Hepatocyte (in vitro differentiated cells): ENCODE measurements around the gene RIC1. TPM values are rescaled to one million over a fixed set of nuclear protein-coding genes. Genes with fewer than 3 reads are reported as not detected.

Source experiments
- DNase-seq: peaks from one replicate; pipeline ENCODE4 v3.0.0-alpha.2; 2016; ENCODE audit warnings: low spot score
- H2AFZ ChIP-seq: fragments of 200-600 bp; sonication (generic); 2 replicates; pipeline ENCODE4 v1.6.0; 2016; ENCODE audit warnings: antibody characterized with exemption, mild to moderate bottlenecking
- H3K27ac ChIP-seq: fragments of 200-600 bp; sonication (generic); 2 replicates; pipeline ENCODE4 v1.5.1; 2016; ENCODE audit warnings: mild to moderate bottlenecking
- H3K27me3 ChIP-seq: fragments of 200-600 bp; sonication (generic); 2 replicates; pipeline ENCODE4 v1.6.1; 2016
- H3K36me3 ChIP-seq: fragments of 200-600 bp; sonication (generic); replicated peaks from 2 replicates; pipeline ENCODE4 v1.5.1; 2016; ENCODE audit warnings: low read depth; ENCODE audit not compliant: insufficient read depth
- H3K4me1 ChIP-seq: fragments of 200-600 bp; sonication (generic); 2 replicates; pipeline ENCODE4 v1.5.1; 2016; ENCODE audit warnings: mild to moderate bottlenecking, moderate library complexity; ENCODE audit not compliant: insufficient read depth
- H3K4me2 ChIP-seq: fragments of 200-600 bp; sonication (generic); 2 replicates; pipeline ENCODE4 v1.6.0; 2016
- H3K4me3 ChIP-seq: fragments of 200-600 bp; sonication (generic); 2 replicates; pipeline ENCODE4 v1.5.1; 2016; ENCODE audit warnings: mild to moderate bottlenecking
- H3K79me2 ChIP-seq: fragments of 200-600 bp; sonication (generic); 2 replicates; pipeline ENCODE4 v1.6.0; 2017; ENCODE audit warnings: mild to moderate bottlenecking
- H3K9me2 ChIP-seq: fragments of 200-600 bp; sonication (generic); replicated peaks from 2 replicates; pipeline ENCODE4 v1.6.0; 2017; ENCODE audit warnings: mild to moderate bottlenecking; ENCODE audit not compliant: insufficient read depth
- H3K9me3 ChIP-seq: fragments of 200-600 bp; sonication (generic); 2 replicates; pipeline ENCODE4 v1.5.1; 2016; ENCODE audit warnings: low read depth, mild to moderate bottlenecking
- H4K20me1 ChIP-seq: fragments of 200-600 bp; sonication (generic); 2 replicates; pipeline ENCODE4 v1.6.0; 2016; ENCODE audit warnings: mild to moderate bottlenecking; ENCODE audit not compliant: insufficient read depth, poor library complexity, severe bottlenecking
- CTCF ChIP-seq: fragments of 200-600 bp; sonication (generic); IDR thresholded peaks from 2 replicates; pipeline ENCODE4 v1.5.1; 2016; ENCODE audit warnings: antibody characterized with exemption, mild to moderate bottlenecking; ENCODE audit not compliant: poor library complexity
- EZH2 ChIP-seq: fragments of 200-600 bp; sonication (generic); IDR thresholded peaks from 2 replicates; pipeline ENCODE4 v1.6.1; 2016; ENCODE audit warnings: antibody characterized with exemption, mild to moderate bottlenecking, borderline replicate concordance
- EZH2phosphoT487 ChIP-seq: fragments of 200-600 bp; sonication (generic); IDR thresholded peaks from one replicate; pipeline ENCODE4 v1.6.1; 2018; ENCODE audit warnings: antibody characterized with exemption, mild to moderate bottlenecking, low read depth, moderate library complexity; ENCODE audit not compliant: unreplicated experiment, severe bottlenecking
- WGBS: methylation state at CpG from one replicate; pipeline ENCODE4 v1.1.6; 2016; ENCODE audit warnings: low lambda C conversion rate; ENCODE audit errors: missing lambda C conversion rate; 5-methylcytosine and 5-hydroxymethylcytosine counted together
- polyA plus RNA-seq: library from polyadenylated mRNA; unstranded; fragments of >200 nt; fragmentation: Nextera tagmentation; extraction: Ambion mirVana; gene quantifications from 2 replicates; pipeline ENCODE4 v1.2.1, GENCODE V29; 2016
- total RNA-seq: library from RNA; depleted of rRNA; stranded (reverse); fragments of >200 nt; gene quantifications from 2 replicates; pipeline ENCODE4 v1.2.3, GENCODE V29; 2014

Gene RIC1
- total and polyA plus RNA-seq, 2 experiments from 2014 or later = 11.2 to 34.9 TPM

GRCh38 chr9:5825223-5825622, 196.3 kb downstream of the RIC1 start:
- no peak for TF ChIP-seq EZH2
- TF ChIP-seq EZH2phosphoT487 = no peak
- TF ChIP-seq CTCF = no peak
- H3K9me3 ChIP-seq = no peaks in the 10 kb centered on the region
- peaks cover 13% of the 10 kb centered on the region for H3K79me2 ChIP-seq
- H3K4me3 ChIP-seq = no peak overlapping the region
- no peaks in the 10 kb centered on the region for H3K27me3 ChIP-seq
- H3K9me2 ChIP-seq = no peaks in the 10 kb centered on the region
- H3K36me3 ChIP-seq = no peaks in the 10 kb centered on the region
- H3K27ac ChIP-seq = no peak overlapping the region
- no peaks in the 10 kb centered on the region for H3K4me1 ChIP-seq
- WGBS = 96% methylated on average over 1 of the region's 1 CpG
- no peak overlapping the region for H3K4me2 ChIP-seq
- H4K20me1 ChIP-seq = no peaks in the 10 kb centered on the region
- H2AFZ ChIP-seq = no peak overlapping the region
- DNase-seq = no peak

Other genes starting within 250 kb of the RIC1 start
- 18.0 and 18.3 TPM in 2 replicates for gene PLGRKT, start 191.2 kb upstream of the RIC1 start, total RNA-seq
- 13.6 and 16.2 TPM in 2 replicates for gene PLGRKT, start 191.2 kb upstream of the RIC1 start, polyA plus RNA-seq
- 0.07 TPM in 1 of 2 replicates, not detected in the other for gene CD274, start 178.6 kb upstream of the RIC1 start, total RNA-seq
- not detected in 2 replicates for gene CD274, start 178.6 kb upstream of the RIC1 start, polyA plus RNA-seq
- gene PDCD1LG2, start 118.6 kb upstream of the RIC1 start, total RNA-seq = not detected in 2 replicates
- gene PDCD1LG2, start 118.6 kb upstream of the RIC1 start, polyA plus RNA-seq = not detected in 2 replicates
- gene ERMP1, start 204.0 kb downstream of the RIC1 start, total RNA-seq = 22.4 and 23.6 TPM in 2 replicates
- gene ERMP1, start 204.0 kb downstream of the RIC1 start, polyA plus RNA-seq = 9.2 and 15.9 TPM in 2 replicates